Cardiac septum (tissue), 1 donor: Measurements from ENCODE around the gene TMEM131L. TPM values are rescaled to one million over a fixed set of nuclear protein-coding genes. Genes with fewer than 3 reads are reported as not detected.
"Not testable (repeated sequence)": the region's sequence is repeated elsewhere in the genome, so short reads cannot be mapped to it uniquely, and the experiment has no call there.

Experiments
- DNase-seq: peaks from one replicate; pipeline ENCODE4 v3.0.0-alpha.2; 2020; ENCODE audit warnings: low spot score
- intact Hi-C: fragments of 100-400 bp; cut with DNase I; formaldehyde crosslinking; loops from one replicate; pipeline ENCODE4 v1.14.0; 2022
- total RNA-seq: library from RNA; stranded (reverse); fragmentation: NEBNext Ultra II Directional; extraction: Animal tissue kit (Norgen Biotek cat#: 25700); gene quantifications from one replicate; pipeline ENCODE4 v1.2.1, GENCODE V29; 2021
- donor health status: DM: no; HTN: no; CAD: no.

Gene TMEM131L
- total RNA-seq, 1 donor from 2014 or later, result 21.2 TPM

DNA sequence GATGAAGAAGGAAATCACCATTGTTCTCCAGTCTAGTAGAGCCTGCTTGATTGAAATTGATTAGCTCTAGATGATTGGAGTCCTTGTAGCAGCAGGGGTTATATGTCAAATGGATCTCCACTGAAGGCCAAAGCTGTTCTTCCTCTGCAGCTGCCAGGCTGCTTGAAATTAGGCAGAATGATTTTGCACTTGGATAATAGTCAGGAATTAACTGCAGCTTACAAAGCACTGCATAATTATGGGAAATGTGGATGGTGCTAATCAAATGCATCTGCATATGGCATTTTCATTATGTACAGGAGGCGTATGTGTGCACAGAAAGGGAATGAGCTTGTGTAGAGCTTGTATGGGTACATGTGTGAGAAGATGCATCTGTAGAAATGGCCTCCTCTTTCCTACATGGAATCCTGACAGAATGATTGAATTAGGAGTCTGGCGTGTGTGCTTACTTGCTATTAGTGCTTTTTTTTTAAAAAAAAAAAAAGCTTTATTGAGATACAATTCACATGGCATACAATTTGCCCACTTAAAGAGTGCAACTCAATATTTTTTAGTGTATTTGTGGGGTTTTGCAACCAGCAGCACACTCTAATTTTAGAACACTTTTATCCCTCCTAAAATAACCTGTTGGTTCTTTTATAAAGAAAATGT is 65.9 kb downstream of the TMEM131L start:
- no peak for DNase-seq
- intact Hi-C loops, result no loop called here

DNA sequence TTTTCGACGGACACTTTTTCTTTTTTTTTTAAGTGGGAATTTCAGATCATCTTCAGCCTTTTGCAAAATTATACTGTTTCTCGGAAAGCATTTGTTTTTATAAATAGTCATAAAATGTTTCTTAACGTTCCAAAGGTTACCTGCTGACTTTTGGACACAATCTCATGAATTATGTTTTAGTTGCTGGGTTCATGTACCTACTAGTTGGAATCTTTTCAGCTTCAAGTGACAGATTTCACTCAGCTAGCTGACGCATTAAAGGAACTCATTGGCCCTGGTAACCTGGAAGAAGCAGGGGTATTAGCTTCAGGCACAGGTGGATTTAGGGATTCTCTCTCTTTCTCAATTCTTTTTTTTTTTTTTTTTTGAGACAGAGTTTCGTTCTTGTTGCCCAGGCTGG is 66.5 kb downstream of the TMEM131L start:
- intact Hi-C loops, result no loop called here
- DNase-seq, result no peak

DNA sequence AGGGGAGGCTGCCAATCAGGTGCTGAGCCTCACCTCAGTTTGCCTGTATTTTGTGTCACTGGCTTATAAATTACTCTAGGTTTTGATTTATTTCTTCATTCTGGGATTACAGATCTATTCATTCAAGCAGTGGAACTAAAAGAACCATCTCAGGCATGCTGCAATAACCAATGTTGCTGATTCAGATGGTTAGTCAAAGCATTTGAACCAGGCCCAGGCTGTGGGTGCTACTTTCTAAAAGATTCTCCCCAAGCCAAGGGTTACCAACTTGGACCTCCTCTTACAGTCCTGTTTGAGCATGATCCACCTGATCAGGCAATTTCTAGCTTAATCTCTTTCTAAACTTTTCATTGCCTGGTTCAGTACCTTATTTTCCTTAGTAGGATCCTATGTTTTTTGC is 67.2 kb downstream of the TMEM131L start:
- no peak for DNase-seq
- intact Hi-C loops, result no loop called here

DNA sequence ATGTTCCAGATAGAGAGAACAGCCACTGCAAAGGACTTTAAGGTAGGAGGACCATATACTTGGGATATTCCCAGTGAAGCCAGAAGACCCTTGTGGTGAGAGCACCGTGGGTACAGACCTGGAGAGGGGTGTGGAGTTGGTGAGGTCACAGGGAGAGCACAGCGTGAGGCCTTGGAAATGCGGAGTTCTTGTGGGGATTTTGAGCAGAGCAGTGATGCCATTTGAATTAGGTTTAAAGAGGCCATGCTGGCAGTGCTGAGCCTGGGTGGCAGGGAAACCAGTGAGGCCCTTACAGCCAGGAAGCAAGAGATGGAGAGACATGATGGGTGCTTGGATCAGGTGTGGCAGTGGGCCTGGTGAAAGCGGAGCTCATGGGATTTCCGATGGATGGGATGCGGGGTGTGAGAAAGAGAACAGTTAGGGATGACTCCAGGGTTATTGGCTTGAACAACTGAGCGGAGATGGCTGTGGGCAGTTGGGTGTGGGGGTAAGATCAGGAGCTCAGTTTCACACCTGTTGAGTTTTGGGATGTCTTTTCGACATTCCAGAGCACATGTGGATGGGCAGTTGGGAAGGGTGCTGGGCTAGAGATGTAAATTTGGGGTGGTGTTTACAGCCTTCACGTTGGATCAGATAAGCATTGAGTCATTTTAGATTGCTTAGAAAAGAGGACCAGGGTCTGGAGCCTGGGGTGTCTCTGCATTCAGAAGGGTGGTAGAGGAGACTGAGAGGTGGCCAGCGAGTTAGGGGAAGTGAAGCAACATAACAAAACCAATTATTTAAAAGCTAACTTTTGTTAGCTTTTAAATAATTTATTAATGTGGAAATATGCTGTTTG is 68.9 kb downstream of the TMEM131L start:
- DNase-seq, result no peak
- intact Hi-C loops, result loop anchor here (5.0 kb wide), 2 partner anchors 37 to 68 kb away; partner anchors contain the start of gene TMEM131L

DNA sequence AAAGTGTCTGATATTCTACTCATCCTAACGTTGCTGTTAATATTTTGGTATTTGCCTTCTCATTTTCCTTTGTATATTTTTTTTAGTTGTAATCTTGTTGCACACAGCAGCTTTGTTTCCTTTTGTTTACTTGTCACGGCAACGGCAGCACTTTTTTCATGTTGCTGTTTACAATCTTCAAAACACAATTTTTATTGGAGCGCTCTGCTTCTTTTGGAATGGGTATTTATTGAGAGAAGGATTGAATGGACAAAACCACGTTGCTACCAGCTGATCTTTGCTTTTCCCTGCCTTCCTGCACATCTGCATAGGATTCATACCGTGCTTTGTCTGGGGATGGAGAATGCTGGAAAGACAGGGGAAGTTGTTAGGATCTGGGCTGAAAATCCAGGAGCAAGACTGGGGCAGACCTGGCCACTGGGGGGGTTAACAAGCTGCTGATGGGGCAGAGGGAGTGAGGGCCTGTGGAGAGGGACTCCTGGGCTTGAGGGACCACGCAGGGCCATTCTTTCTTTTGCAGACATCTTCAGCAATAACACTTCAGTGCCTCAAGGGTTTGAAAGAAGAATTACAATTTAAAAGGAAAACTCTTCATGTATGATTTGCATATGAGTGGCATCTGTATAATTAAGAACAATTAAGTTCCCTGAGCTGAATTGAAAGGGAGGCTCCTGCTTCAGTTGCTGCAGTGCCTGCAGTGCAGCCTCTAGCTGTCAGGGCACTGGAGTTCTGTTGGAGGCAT is 69.8 kb downstream of the TMEM131L start:
- intact Hi-C loops, result loop anchor here (5.0 kb wide), 2 partner anchors 36 to 69 kb away; partner anchors contain the start of gene TMEM131L
- DNase-seq, result no peak

DNA sequence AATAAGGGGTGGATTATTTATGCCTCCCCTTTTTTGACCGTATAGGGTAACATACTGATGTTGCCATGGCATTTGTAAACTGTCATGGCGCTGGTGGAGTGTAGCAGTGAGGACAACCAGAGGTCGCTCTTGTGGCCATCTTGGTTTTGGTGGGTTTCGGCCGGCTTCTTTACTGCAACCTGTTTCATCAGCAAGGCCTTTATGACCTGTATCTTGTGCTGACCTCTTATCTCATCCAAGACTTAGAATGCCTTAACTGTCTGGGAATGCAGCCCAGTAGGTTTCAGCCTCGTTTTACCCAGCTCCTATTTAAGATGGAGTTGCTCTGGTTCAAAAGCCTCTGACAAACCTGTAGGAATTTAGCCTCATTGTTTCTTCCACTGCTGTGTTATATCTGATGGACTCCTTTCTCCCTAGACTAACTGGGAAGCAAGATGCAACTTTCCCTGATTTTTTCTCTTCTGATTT is 71.4 kb downstream of the TMEM131L start:
- DNase-seq, result no peak
- intact Hi-C loops, result loop anchor here (5.0 kb wide), 2 partner anchors 35 to 70 kb away; partner anchors contain the start of gene TMEM131L

DNA sequence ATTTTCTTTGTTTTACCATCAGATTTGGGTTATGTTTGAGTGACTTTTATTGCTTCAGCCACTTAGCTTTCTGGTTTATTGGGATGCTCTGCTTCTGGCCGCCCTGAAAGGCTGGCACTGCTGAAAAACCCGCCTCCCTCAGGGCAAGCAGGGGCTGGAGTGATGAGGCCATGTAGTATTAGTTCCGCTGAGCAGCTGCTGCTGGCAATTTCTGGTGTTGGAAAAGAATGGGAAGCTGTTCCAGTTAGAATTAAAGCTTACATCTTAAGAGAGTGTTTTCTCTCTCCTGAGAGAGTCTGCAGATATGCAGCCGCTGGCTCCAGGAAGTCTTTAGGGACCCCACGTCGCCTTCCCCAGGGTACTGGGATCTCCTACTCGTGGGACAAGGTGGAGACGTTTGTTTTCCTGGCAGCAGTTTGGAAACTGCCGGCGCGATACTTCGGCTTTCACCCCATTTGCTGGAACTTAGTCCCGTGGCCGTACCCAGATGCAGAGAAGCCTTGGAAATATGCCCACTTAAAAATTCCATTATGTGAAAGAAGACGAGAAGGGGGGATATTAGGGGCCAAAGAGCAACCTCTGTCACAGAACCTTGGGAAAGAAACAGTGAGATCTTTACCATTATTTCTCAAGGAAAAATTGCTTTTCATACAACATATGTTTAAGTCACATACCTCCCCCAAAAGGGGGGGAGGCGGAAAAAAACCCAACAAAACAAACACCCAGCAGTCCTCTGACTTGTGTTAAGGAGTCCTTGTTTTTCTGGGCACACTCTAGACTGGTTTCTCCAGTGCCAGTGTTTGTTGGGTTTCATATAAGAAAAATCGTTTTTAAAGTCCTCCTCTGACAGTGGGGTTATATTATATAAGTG is 72.6 kb downstream of the TMEM131L start:
- intact Hi-C loops, result loop anchor here (5.0 kb wide), 2 partner anchors 34 to 71 kb away; partner anchors contain the start of gene TMEM131L

DNA sequence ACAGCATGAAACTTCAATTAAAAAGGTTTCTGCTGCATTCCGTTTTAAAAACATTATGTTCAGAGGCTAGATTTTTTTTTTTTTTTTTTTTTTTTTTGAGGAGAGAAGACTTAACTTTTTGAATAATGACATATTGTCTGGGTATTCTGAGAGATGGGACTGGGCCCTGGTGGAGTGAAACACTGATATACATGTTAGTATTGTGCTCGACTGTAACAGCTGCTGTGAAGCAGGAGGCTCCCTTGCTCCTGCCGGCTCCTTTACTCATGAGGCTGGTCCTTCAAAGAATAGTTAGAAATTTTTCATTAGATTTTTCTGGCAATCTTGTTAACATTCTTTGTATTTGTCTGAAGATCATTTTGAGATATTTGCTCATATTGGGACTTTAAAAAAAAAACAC is 73.3 kb downstream of the TMEM131L start:
- intact Hi-C loops, result loop anchor here (5.0 kb wide), 2 partner anchors 33 to 72 kb away; partner anchors contain the start of gene TMEM131L
- no peak for DNase-seq

More for the DNA sequence above, 72.6 kb downstream of the TMEM131L start:
- DNase-seq, result no peak

DNA sequence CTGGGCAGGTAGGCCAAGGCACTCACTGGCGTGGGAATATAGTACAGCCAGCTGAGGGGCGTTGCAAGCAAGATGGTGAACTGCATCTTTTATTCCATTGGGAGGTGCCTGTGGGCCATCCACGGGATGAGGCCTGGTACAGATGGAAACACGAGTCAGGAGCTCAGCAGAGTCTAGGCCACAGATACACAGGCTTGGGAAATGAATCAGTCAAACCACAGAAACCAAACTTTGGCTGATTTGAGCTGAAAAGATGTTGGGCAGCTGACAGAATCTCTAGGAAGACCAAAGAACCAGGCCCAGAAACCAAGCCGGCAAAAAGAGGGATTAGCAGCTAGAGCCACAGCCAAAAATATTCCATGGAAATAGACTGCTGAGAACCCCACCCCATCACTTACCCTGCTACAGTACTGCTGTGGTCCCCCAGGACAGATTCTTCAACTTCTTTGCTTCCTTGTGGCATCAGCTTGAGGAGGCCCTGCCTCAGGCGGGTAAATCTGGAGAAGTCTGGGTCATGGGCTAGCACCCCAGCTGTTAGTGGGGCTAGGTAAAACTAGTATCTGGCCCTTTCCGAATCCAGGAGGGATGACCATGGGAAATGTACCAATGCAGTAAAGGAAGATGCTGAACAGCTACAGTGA is 75.4 kb downstream of the TMEM131L start:
- DNase-seq, result no peak
- intact Hi-C loops, result no loop called here

DNA sequence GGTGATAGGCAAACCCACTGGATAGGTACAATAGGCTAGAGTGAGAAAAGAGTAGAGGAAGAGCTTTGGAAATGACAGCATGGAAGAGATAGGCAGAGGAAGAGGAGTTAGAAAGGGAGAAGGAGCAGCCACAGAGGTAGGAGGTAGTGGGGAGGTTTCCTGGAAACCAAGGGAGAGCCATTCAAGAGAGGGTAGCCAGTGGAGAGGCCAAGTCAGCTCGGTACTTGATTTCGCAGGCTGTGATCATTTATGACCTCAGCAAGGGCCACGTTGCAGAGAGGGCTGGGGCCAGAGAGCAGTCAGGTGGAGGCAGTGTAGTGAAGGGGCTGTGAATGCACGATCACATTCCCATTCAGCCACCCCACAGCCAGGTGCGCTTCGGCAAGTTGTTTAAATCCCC is 76.0 kb downstream of the TMEM131L start:
- no peak for DNase-seq
- intact Hi-C loops, result no loop called here

DNA sequence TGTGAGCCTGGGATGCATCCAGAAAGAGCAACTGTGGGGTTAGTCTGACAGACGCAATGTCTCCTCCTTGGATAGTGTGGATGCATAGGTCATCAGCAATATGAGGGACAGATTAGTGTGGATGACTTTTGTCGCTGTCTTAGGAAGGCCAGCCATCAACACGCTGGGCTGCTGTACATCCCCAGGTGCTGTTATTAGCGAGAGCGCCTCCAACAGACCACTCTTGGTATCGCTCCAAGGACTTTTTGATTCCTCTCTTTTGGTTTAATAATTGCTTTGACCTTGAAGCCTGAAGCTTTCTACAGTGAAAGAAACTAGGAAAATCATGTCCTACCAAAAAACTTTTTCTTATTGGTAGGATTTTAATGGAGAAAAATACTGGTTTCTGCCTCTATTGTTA is 76.7 kb downstream of the TMEM131L start:
- intact Hi-C loops, result no loop called here
- no peak for DNase-seq

DNA sequence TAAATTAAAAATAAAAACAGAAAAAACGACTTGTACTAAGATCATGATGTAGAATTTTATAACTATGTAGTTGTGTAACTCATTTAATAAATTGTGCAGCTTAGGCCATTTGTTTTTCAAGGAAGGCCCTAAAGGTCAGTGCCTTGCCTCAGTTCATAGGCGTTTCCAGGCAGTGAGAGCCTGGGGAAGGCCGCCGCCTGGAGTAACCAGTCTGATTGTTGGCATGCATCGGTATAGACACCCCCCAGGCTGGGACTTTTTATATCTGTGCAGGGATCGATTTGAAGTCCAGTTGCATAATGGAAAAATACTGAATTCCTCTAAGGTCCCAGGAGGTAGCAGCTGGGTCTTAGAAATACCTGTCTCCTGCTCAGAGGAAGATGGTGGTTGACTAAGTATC is 77.2 kb downstream of the TMEM131L start:
- intact Hi-C loops, result no loop called here
- DNase-seq, result no peak

DNA sequence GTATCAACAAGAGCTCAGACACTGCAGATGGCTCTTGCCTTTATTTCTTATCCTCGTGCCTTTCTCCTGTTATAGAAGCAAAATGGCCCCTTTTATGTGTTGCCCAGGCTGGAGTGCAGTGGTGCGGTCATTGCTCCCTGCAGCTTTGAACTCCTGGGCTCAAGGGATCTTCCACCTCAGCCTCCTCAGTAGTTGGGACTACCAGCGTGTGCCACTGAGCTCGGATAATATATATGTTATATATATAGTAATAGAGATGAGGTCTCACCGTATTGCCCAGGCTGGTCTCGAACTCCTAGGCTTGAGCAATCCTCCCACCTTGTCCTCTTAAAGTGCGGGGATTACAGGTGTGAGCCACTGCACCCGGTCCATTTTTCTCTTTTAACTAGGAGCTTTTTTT is 79.7 kb downstream of the TMEM131L start:
- DNase-seq, result no peak
- intact Hi-C loops, result no loop called here

DNA sequence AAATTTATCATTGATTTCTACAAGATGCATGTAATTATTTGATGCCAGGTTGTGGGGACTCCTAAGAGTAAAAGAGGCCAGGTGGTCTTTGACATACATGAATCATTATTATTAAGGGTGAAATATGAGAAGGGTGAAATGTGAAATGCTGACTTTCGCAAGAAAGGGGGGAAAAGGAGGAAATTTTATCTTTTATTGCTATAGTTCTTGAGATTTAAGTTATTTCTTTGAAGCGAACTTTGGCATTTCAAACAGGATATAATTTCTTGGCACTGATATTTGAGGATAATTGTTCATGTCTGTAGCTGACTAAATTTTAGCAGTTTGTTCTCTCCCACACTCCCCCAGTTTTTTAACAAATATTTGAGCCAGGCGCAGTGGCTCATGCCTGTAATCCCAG is 80.1 kb downstream of the TMEM131L start:
- intact Hi-C loops, result no loop called here
- DNase-seq, result no peak

DNA sequence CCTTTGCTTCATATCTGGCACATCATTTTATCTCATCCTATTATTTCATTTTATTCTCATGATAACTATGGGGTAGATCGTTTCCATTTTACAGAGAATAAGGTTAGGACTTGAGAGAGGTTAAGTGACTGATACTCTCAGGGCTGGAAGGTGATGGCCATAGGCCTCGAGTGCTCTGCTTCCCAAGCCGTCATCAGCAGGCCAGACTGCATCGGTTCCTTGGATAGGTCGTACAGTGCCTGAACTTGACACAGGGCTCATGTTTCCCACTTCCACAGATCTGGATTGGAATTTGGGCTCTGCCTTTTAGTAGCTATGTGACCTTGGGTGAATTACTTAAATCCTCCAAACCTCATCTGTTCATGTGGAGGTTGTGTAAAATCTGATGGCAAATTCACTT is 81.4 kb downstream of the TMEM131L start:
- intact Hi-C loops, result no loop called here

DNA sequence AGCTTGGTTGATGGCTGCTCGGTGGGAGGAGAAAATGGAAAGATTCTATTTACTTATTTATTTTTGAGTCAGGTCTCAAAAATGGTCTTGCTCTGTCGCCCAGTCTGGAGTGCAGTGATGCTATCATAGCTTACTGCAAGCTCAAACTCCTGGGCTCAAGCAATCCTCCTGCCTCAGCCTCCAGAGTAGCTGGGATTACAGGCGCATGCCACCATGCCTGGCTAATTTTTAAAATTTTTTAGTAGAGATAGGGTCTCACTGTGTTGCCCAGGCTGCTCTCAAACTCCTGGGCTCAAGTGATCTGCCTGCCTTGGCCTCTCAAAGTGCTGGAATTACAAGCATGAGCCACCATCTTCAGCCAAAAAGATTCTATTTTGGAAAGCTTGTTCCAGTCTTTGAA is 82.7 kb downstream of the TMEM131L start:
- intact Hi-C loops, DNase-seq: not testable (repeated sequence)

More for the DNA sequence above, 81.4 kb downstream of the TMEM131L start:
- no peak for DNase-seq

DNA sequence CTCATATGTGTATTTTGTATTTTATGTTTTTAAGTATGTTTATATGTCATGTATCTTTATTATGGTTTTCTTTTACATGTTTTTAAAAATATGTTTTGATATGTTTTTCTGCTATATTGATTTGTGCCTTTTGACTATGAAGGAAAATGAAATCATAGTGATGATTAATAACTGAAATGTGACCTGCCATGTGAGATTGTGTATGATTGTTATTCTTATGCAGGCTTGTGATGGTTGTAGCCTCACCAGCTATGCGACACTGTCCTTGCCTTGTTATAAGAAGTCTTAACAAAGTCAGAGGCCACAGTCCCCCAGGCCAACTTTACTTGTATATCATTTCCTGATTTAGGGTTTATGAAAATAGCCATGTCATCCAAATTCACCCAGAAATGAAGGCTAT is 83.2 kb downstream of the TMEM131L start:
- intact Hi-C loops, result no loop called here
- DNase-seq, result no peak

DNA sequence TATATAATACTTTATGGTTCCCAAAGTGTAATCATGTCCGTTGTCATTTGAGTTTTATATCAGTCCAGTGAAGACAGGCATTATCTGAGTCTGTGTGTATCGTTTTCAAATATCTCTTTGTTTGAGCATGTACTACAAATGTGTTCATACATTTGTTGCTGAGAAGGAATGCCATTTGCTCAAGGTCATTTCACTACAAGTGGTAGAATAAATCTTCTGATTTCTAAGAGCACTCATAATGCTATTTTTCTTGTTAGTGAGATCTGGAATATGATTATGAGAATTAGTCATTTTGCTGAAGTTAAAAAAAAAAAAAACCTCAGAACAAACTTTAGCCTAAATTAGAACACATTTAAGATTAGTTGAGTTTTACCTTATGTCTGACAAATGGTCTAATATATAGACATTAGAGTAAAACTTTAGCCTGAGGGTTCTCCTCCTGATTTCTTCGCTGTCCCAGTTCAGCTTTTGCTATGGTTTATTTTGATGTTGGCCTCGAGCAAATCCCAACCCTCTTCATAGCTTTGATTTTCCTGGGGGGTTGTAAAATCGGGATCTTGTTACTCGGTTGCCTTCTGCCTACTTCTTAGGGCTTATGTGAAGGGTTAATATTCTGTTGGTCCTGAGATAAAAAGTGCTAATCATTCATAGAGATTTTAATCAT is 87.1 kb downstream of the TMEM131L start:
- DNase-seq, result no peak
- intact Hi-C loops, result loop anchor here (5.0 kb wide), 1 partner anchor 86 kb away; the partner anchor contains the start of gene TMEM131L
